HEK293 (cell line): ENCODE results near the gene MYO1D.

Source experiments
- CTCF ChIA-PET: fragments of 350-600 bp; formaldehyde crosslinking; extraction: SDS; loops from one replicate; lab custom pipeline; 2021; ENCODE audit warnings: antibody characterized with exemption; lab: Yijun Ruan, JAX
- POLR2A ChIA-PET: fragments of 300-600 bp; formaldehyde crosslinking; extraction: SDS; loops from one replicate; lab custom pipeline; 2020; ENCODE audit warnings: antibody characterized with exemption, inconsistent platforms; lab: Yijun Ruan, JAX
- H3K27ac ChIP-seq: fragments of 200-500 bp; sonication (Bioruptor generic); 2 replicates; pipeline ENCODE4 v1.5.1; 2014; ENCODE audit warnings: low read depth, low read length, control low read depth, inconsistent platforms; ENCODE audit errors: extremely low read depth
- H3K36me3 ChIP-seq, 2 experiments: fragments of 200-500 bp in 1 of 2; sonication (Bioruptor generic) in 1 of 2; 1 replicate in 1 of 2; 2 replicates in 1 of 2; pipeline ENCODE4 v1.5.1; 2014 to 2017; ENCODE audit warnings: inconsistent platforms in 2 of 2, low read length in 2 of 2; ENCODE audit not compliant: control insufficient read depth in 2 of 2, insufficient read depth in 1 of 2
- H3K4me1 ChIP-seq: fragments of 200-500 bp; sonication (Bioruptor generic); 2 replicates; pipeline ENCODE4 v1.5.1; 2014; ENCODE audit warnings: mild to moderate bottlenecking, low read length, inconsistent platforms; ENCODE audit not compliant: control insufficient read depth, insufficient read depth
- H3K4me3 ChIP-seq: 2 replicates; pipeline ENCODE4 v1.5.1; 2011; ENCODE audit warnings: low read depth, mild to moderate bottlenecking, control low read depth, low read length, moderate library complexity
- H3K9me3 ChIP-seq: fragments of 200-500 bp; sonication (Bioruptor generic); 2 replicates; pipeline ENCODE4 v1.5.1; 2014; ENCODE audit warnings: low read depth, low read length, inconsistent platforms; ENCODE audit not compliant: control insufficient read depth, insufficient read depth
- HOXC10 ChIP-seq: sonication (generic); formaldehyde crosslinking; IDR thresholded peaks from 2 replicates; pipeline ENCODE4 v1.8.1; 2023; ENCODE audit warnings: mild to moderate bottlenecking, missing genetic modification reagents
- MYNN ChIP-seq: fragments of 450-650 bp; formaldehyde crosslinking; IDR thresholded peaks from 2 replicates; pipeline ENCODE4 v1.5.1; 2016; ENCODE audit warnings: missing biosample characterization, missing genetic modification characterization, borderline replicate concordance
- OVOL3 ChIP-seq: fragments of 450-650 bp; formaldehyde crosslinking; IDR thresholded peaks from 2 replicates; pipeline ENCODE4 v1.5.1; 2016; ENCODE audit warnings: missing biosample characterization, missing genetic modification characterization
- SP3 ChIP-seq: fragments of 450-650 bp; formaldehyde crosslinking; IDR thresholded peaks from 2 replicates; pipeline ENCODE4 v1.5.1; 2016; ENCODE audit warnings: missing biosample characterization, missing genetic modification characterization
- ZNF114 ChIP-seq: fragments of 450-650 bp; formaldehyde crosslinking; IDR thresholded peaks from 2 replicates; pipeline ENCODE4 v1.5.0; 2017; ENCODE audit warnings: missing biosample characterization, missing genetic modification characterization
- ZNF239 ChIP-seq: fragments of 450-650 bp; formaldehyde crosslinking; IDR thresholded peaks from 2 replicates; pipeline ENCODE4 v1.5.1; 2016; ENCODE audit warnings: missing biosample characterization, missing genetic modification characterization
- ZNF324 ChIP-seq: fragments of 450-650 bp; formaldehyde crosslinking; IDR thresholded peaks from 2 replicates; pipeline ENCODE4 v1.5.1; 2016; ENCODE audit warnings: missing biosample characterization, missing genetic modification characterization
- ZNF354C ChIP-seq: fragments of 450-650 bp; formaldehyde crosslinking; IDR thresholded peaks from 2 replicates; pipeline ENCODE4 v1.5.1; 2016; ENCODE audit warnings: missing biosample characterization, missing genetic modification characterization, low read depth, borderline replicate concordance
- ZNF514 ChIP-seq: fragments of 450-650 bp; formaldehyde crosslinking; IDR thresholded peaks from 2 replicates; pipeline ENCODE4 v1.5.1; 2016; ENCODE audit warnings: missing biosample characterization, missing genetic modification characterization
- ZNF548 ChIP-seq: fragments of 450-650 bp; formaldehyde crosslinking; IDR thresholded peaks from 2 replicates; pipeline ENCODE4 v1.5.1; 2016; ENCODE audit warnings: missing biosample characterization, missing genetic modification characterization
- ZNF561 ChIP-seq: fragments of 450-650 bp; IDR thresholded peaks from 2 replicates; pipeline ENCODE4 v1.5.1; 2018; ENCODE audit warnings: missing biosample characterization, missing genetic modification characterization, borderline replicate concordance
- ZNF600 ChIP-seq: fragments of 450-650 bp; formaldehyde crosslinking; IDR thresholded peaks from 2 replicates; pipeline ENCODE4 v1.5.1; 2016; ENCODE audit warnings: missing biosample characterization, missing genetic modification characterization
- ZNF623 ChIP-seq: fragments of 450-650 bp; formaldehyde crosslinking; IDR thresholded peaks from 2 replicates; pipeline ENCODE4 v1.5.1; 2016; ENCODE audit warnings: missing biosample characterization, missing genetic modification characterization
- ZNF670 ChIP-seq: fragments of 450-650 bp; formaldehyde crosslinking; IDR thresholded peaks from 2 replicates; pipeline ENCODE4 v1.5.1; 2016; ENCODE audit warnings: missing biosample characterization, missing genetic modification characterization, low read depth
- ZNF701 ChIP-seq: fragments of 450-650 bp; formaldehyde crosslinking; IDR thresholded peaks from 2 replicates; pipeline ENCODE4 v1.5.1; 2016; ENCODE audit warnings: missing biosample characterization, missing genetic modification characterization
- ZNF837 ChIP-seq: fragments of 450-650 bp; formaldehyde crosslinking; IDR thresholded peaks from 2 replicates; pipeline ENCODE4 v1.5.1; 2016; ENCODE audit warnings: missing biosample characterization, missing genetic modification characterization
- TF ChIP-seq, protein P1 (sequence below): fragments of 450-650 bp; formaldehyde crosslinking; IDR thresholded peaks from 2 replicates; pipeline ENCODE4 v1.5.1; 2017; ENCODE audit warnings: missing biosample characterization, missing genetic modification characterization
- TF ChIP-seq, protein P2 (sequence below): fragments of 450-650 bp; formaldehyde crosslinking; IDR thresholded peaks from 2 replicates; pipeline ENCODE4 v1.5.1; 2016; ENCODE audit warnings: missing biosample characterization, missing genetic modification characterization
- TF ChIP-seq, protein P3 (sequence below): fragments of 450-650 bp; formaldehyde crosslinking; IDR thresholded peaks from 2 replicates; pipeline ENCODE4 v1.5.1; 2016; ENCODE audit warnings: missing biosample characterization, missing genetic modification characterization
- TF ChIP-seq, protein P4 (sequence below): fragments of 450-650 bp; formaldehyde crosslinking; IDR thresholded peaks from 2 replicates; pipeline ENCODE4 v1.5.1; 2016; ENCODE audit warnings: missing biosample characterization, missing genetic modification characterization, borderline replicate concordance
- TF ChIP-seq, protein P5 (sequence below): fragments of 450-650 bp; formaldehyde crosslinking; conservative IDR thresholded peaks from 2 replicates; pipeline ENCODE4 v1.5.1; 2016; ENCODE audit warnings: low read depth, missing biosample characterization, missing genetic modification characterization
- TF ChIP-seq, protein P6 (sequence below): fragments of 450-650 bp; formaldehyde crosslinking; IDR thresholded peaks from 2 replicates; pipeline ENCODE4 v1.5.1; 2016; ENCODE audit warnings: missing biosample characterization, missing genetic modification characterization

Gene MYO1D

DNA sequence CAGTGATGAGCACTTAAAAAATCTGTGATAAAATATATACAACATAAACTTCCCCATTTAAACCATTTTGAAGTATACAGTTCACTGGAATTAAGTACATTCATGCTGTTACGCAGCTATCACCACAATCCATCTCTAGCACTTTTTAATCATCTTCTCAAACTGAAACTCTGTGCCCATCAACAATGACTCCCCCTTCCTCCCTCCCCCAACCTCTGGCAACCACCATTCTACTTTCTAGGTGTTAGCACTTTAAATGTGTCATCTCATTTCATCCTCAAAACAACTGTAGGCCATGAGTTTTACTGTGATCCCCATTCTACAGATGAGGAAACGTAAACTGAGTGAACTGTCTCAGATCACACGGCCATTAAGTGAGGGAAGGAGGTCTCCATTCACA lies 37.3 kb upstream of the MYO1D start (continued):
- TF ChIP-seq SP3 (tag by site-specific recombination): no peak
- TF ChIP-seq, protein P1, sequence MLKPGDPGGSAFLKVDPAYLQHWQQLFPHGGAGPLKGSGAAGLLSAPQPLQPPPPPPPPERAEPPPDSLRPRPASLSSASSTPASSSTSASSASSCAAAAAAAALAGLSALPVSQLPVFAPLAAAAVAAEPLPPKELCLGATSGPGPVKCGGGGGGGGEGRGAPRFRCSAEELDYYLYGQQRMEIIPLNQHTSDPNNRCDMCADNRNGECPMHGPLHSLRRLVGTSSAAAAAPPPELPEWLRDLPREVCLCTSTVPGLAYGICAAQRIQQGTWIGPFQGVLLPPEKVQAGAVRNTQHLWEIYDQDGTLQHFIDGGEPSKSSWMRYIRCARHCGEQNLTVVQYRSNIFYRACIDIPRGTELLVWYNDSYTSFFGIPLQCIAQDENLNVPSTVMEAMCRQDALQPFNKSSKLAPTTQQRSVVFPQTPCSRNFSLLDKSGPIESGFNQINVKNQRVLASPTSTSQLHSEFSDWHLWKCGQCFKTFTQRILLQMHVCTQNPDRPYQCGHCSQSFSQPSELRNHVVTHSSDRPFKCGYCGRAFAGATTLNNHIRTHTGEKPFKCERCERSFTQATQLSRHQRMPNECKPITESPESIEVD (tag by site-specific recombination): no peak
- no peak for TF ChIP-seq MYNN (tag by site-specific recombination)
- TF ChIP-seq ZNF600: no peak
- TF ChIP-seq, all 188 proteins: peak for 0

DNA sequence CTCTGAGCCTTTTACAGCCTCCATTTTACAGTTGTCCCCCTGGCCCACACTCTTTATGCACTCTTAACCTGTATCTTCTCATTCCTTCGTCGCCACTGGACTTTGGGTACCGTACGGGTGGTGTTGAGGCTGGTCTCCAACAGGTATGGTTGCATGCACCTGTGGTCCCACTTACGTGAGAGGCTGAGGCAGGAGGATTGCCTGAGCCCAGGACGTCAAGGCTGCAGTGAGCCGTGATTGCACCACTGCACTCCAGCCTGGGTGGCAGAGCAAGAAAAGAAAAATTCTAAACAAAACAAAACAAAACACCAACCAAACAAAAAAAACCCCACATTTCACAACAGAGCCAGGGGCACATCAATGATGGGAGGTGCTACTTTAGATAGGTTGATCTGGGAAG lies 36.7 kb upstream of the MYO1D start:
- CTCF ChIA-PET: interaction anchor here (0.6 to 7.6 kb wide), 5 partner anchors 22 to 180 kb away, joined by 3 to 105 read pairs (median 9); partner anchors contain the start of gene MYO1D
- H3K4me1 ChIP-seq: no peaks in the 10 kb centered on the region

More for the DNA sequence above, 36.7 kb upstream of the MYO1D start:
- Histone ChIP-seq H3K4me3 (no peak overlapping the region), H3K36me3 (no peaks in the 10 kb centered on the region), H3K9me3 (no peaks in the 10 kb centered on the region), H3K27ac (no peak overlapping the region)
- POLR2A ChIA-PET: no interaction called here
- TF ChIP-seq, protein P2, sequence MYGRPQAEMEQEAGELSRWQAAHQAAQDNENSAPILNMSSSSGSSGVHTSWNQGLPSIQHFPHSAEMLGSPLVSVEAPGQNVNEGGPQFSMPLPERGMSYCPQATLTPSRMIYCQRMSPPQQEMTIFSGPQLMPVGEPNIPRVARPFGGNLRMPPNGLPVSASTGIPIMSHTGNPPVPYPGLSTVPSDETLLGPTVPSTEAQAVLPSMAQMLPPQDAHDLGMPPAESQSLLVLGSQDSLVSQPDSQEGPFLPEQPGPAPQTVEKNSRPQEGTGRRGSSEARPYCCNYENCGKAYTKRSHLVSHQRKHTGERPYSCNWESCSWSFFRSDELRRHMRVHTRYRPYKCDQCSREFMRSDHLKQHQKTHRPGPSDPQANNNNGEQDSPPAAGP (tag by site-specific recombination): no peak
- TF ChIP-seq OVOL3 (tag by site-specific recombination) (no peak), ZNF623 (tag by site-specific recombination) (no peak), ZNF670 (tag by site-specific recombination) (no peak), ZNF548 (no peak), ZNF354C (tag by site-specific recombination) (no peak), ZNF114 (tag by site-specific recombination) (no peak), ZNF239 (tag by site-specific recombination) (no peak), ZNF514 (no peak), MYNN (tag by site-specific recombination) (no peak), ZNF837 (tag by site-specific recombination) (no peak), ZNF561 (tag by site-specific recombination) (no peak), ZNF324 (no peak), ZNF701 (tag by site-specific recombination) (no peak), HOXC10 (no peak)
- TF ChIP-seq, protein P3, sequence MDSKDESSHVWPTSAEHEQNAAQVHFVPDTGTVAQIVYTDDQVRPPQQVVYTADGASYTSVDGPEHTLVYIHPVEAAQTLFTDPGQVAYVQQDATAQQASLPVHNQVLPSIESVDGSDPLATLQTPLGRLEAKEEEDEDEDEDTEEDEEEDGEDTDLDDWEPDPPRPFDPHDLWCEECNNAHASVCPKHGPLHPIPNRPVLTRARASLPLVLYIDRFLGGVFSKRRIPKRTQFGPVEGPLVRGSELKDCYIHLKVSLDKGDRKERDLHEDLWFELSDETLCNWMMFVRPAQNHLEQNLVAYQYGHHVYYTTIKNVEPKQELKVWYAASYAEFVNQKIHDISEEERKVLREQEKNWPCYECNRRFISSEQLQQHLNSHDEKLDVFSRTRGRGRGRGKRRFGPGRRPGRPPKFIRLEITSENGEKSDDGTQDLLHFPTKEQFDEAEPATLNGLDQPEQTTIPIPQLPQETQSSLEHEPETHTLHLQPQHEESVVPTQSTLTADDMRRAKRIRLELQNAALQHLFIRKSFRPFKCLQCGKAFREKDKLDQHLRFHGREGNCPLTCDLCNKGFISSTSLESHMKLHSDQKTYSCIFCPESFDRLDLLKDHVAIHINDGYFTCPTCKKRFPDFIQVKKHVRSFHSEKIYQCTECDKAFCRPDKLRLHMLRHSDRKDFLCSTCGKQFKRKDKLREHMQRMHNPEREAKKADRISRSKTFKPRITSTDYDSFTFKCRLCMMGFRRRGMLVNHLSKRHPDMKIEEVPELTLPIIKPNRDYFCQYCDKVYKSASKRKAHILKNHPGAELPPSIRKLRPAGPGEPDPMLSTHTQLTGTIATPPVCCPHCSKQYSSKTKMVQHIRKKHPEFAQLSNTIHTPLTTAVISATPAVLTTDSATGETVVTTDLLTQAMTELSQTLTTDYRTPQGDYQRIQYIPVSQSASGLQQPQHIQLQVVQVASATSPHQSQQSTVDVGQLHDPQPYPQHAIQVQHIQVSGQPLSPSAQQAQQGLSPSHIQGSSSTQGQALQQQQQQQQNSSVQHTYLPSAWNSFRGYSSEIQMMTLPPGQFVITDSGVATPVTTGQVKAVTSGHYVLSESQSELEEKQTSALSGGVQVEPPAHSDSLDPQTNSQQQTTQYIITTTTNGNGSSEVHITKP (tag by site-specific recombination): no peak
- TF ChIP-seq, protein P4, sequence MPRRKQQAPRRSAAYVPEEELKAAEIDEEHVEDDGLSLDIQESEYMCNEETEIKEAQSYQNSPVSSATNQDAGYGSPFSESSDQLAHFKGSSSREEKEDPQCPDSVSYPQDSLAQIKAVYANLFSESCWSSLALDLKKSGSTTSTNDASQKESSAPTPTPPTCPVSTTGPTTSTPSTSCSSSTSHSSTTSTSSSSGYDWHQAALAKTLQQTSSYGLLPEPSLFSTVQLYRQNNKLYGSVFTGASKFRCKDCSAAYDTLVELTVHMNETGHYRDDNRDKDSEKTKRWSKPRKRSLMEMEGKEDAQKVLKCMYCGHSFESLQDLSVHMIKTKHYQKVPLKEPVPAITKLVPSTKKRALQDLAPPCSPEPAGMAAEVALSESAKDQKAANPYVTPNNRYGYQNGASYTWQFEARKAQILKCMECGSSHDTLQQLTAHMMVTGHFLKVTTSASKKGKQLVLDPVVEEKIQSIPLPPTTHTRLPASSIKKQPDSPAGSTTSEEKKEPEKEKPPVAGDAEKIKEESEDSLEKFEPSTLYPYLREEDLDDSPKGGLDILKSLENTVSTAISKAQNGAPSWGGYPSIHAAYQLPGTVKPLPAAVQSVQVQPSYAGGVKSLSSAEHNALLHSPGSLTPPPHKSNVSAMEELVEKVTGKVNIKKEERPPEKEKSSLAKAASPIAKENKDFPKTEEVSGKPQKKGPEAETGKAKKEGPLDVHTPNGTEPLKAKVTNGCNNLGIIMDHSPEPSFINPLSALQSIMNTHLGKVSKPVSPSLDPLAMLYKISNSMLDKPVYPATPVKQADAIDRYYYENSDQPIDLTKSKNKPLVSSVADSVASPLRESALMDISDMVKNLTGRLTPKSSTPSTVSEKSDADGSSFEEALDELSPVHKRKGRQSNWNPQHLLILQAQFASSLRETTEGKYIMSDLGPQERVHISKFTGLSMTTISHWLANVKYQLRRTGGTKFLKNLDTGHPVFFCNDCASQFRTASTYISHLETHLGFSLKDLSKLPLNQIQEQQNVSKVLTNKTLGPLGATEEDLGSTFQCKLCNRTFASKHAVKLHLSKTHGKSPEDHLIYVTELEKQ (tag by site-specific recombination): no peak
- TF ChIP-seq, protein P5, sequence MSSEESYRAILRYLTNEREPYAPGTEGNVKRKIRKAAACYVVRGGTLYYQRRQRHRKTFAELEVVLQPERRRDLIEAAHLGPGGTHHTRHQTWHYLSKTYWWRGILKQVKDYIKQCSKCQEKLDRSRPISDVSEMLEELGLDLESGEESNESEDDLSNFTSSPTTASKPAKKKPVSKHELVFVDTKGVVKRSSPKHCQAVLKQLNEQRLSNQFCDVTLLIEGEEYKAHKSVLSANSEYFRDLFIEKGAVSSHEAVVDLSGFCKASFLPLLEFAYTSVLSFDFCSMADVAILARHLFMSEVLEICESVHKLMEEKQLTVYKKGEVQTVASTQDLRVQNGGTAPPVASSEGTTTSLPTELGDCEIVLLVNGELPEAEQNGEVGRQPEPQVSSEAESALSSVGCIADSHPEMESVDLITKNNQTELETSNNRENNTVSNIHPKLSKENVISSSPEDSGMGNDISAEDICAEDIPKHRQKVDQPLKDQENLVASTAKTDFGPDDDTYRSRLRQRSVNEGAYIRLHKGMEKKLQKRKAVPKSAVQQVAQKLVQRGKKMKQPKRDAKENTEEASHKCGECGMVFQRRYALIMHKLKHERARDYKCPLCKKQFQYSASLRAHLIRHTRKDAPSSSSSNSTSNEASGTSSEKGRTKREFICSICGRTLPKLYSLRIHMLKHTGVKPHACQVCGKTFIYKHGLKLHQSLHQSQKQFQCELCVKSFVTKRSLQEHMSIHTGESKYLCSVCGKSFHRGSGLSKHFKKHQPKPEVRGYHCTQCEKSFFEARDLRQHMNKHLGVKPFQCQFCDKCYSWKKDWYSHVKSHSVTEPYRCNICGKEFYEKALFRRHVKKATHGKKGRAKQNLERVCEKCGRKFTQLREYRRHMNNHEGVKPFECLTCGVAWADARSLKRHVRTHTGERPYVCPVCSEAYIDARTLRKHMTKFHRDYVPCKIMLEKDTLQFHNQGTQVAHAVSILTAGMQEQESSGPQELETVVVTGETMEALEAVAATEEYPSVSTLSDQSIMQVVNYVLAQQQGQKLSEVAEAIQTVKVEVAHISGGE: no peak
- TF ChIP-seq, protein P6, sequence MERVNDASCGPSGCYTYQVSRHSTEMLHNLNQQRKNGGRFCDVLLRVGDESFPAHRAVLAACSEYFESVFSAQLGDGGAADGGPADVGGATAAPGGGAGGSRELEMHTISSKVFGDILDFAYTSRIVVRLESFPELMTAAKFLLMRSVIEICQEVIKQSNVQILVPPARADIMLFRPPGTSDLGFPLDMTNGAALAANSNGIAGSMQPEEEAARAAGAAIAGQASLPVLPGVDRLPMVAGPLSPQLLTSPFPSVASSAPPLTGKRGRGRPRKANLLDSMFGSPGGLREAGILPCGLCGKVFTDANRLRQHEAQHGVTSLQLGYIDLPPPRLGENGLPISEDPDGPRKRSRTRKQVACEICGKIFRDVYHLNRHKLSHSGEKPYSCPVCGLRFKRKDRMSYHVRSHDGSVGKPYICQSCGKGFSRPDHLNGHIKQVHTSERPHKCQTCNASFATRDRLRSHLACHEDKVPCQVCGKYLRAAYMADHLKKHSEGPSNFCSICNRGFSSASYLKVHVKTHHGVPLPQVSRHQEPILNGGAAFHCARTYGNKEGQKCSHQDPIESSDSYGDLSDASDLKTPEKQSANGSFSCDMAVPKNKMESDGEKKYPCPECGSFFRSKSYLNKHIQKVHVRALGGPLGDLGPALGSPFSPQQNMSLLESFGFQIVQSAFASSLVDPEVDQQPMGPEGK (tag by site-specific recombination): no peak
